ENCODE measurements around the gene FLNA.

DNA sequence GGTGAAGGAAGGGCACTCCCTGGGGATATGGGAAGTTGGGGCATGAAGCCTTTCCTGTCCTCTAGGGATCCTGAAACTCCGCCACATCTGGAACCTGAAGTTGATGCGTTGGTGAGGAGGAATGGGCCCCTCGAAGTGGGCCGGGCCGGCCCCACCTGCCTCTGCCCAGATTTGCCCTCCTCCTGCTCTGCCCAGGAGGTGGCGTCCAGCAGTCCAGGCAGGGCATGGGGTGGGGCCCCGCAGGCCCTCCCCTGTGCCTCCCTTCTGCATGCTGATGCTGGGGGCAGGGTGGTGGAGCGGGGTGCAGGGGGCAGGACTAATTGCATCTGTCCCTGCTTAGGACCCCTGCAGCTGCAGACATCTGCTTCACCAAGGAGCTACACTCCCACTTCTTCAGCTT is 38.7 kb upstream of the FLNA start:
- TF ChIP-seq, protein P1, sequence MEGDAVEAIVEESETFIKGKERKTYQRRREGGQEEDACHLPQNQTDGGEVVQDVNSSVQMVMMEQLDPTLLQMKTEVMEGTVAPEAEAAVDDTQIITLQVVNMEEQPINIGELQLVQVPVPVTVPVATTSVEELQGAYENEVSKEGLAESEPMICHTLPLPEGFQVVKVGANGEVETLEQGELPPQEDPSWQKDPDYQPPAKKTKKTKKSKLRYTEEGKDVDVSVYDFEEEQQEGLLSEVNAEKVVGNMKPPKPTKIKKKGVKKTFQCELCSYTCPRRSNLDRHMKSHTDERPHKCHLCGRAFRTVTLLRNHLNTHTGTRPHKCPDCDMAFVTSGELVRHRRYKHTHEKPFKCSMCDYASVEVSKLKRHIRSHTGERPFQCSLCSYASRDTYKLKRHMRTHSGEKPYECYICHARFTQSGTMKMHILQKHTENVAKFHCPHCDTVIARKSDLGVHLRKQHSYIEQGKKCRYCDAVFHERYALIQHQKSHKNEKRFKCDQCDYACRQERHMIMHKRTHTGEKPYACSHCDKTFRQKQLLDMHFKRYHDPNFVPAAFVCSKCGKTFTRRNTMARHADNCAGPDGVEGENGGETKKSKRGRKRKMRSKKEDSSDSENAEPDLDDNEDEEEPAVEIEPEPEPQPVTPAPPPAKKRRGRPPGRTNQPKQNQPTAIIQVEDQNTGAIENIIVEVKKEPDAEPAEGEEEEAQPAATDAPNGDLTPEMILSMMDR (IDR thresholded peaks at IDR 0.05): no peak
- no peak for TF ChIP-seq POLR2A (IDR thresholded peaks at IDR 0.05)
